GM12878 (cell line): ENCODE data around the gene UBASH3B. TPM values are rescaled to one million over a fixed set of nuclear protein-coding genes. Genes with fewer than 3 reads are reported as not detected.

ENCODE experiments used
- BHLHE40 ChIP-seq, 2 experiments: fragments of 450-650 bp in 1 of 2; IDR thresholded peaks; 2 replicates each; pipeline ENCODE4 v1.6.1; 2011 to 2017; ENCODE audit warnings: low read depth in 2 of 2, borderline replicate concordance in 1 of 2, improper control_type of control experiment in 1 of 2, low read length in 1 of 2, mild to moderate bottlenecking in 1 of 2
- BMI1 ChIP-seq: fragments of 450-650 bp; IDR thresholded peaks from 2 replicates; pipeline ENCODE4 v1.6.1; 2016; ENCODE audit warnings: mild to moderate bottlenecking, moderate library complexity, borderline replicate concordance
- CBFB ChIP-seq: IDR thresholded peaks from 2 replicates; pipeline ENCODE4 v1.6.1; 2016; ENCODE audit warnings: antibody characterized with exemption, low read depth
- ESRRA ChIP-seq: IDR thresholded peaks from 2 replicates; pipeline ENCODE4 v1.6.1; 2012; ENCODE audit warnings: mild to moderate bottlenecking, low read length, improper control_type of control experiment
- FOXM1 ChIP-seq: IDR thresholded peaks from 2 replicates; pipeline ENCODE4 v1.6.1; 2012; ENCODE audit warnings: low read depth, mild to moderate bottlenecking, inconsistent platforms, low read length, moderate library complexity
- IKZF2 ChIP-seq, 2 experiments: fragments of 450-650 bp; IDR thresholded peaks; 2 replicates each; pipeline ENCODE4 v1.6.1; 2017; ENCODE audit warnings: mild to moderate bottlenecking in 2 of 2, moderate library complexity in 2 of 2
- JUNB ChIP-seq: IDR thresholded peaks from 2 replicates; pipeline ENCODE4 v1.6.1; 2016; ENCODE audit warnings: antibody characterized with exemption, mild to moderate bottlenecking
- JUND ChIP-seq: IDR thresholded peaks from 2 replicates; pipeline ENCODE4 v1.6.1; 2012; ENCODE audit warnings: low read depth, mild to moderate bottlenecking, low read length, improper control_type of control experiment, moderate library complexity
- KLF5 ChIP-seq: fragments of 450-650 bp; IDR thresholded peaks from 2 replicates; pipeline ENCODE4 v1.6.1; 2014; ENCODE audit warnings: mild to moderate bottlenecking; ENCODE audit not compliant: partially characterized antibody
- MEF2B ChIP-seq: fragments of 450-650 bp; IDR thresholded peaks from 2 replicates; pipeline ENCODE4 v1.6.1; 2018; ENCODE audit warnings: mild to moderate bottlenecking, moderate library complexity; ENCODE audit not compliant: partially characterized antibody, poor library complexity, severe bottlenecking
- NFIC ChIP-seq: IDR thresholded peaks from 2 replicates; pipeline ENCODE4 v1.6.1; 2012; ENCODE audit warnings: low read depth, mild to moderate bottlenecking, inconsistent platforms, low read length, moderate library complexity
- NFYA ChIP-seq: IDR thresholded peaks from 2 replicates; pipeline ENCODE4 v1.6.1; 2011; ENCODE audit warnings: low read depth, mild to moderate bottlenecking, low read length, improper control_type of control experiment, borderline replicate concordance
- POU2F2 ChIP-seq: IDR thresholded peaks from 3 replicates; pipeline ENCODE4 v1.6.1; 2011; ENCODE audit warnings: low read depth, mild to moderate bottlenecking, low read length, borderline replicate concordance
- SMAD1 ChIP-seq: fragments of 450-650 bp; IDR thresholded peaks from 2 replicates; pipeline ENCODE4 v1.6.1; 2018; ENCODE audit warnings: mild to moderate bottlenecking, low read depth; ENCODE audit not compliant: partially characterized antibody
- SMARCA5 ChIP-seq: fragments of 450-650 bp; IDR thresholded peaks from 2 replicates; pipeline ENCODE4 v1.6.1; 2017; ENCODE audit warnings: mild to moderate bottlenecking
- SMC3 ChIP-seq: IDR thresholded peaks from 2 replicates; pipeline ENCODE4 v1.6.1; 2011; ENCODE audit warnings: low read length, improper control_type of control experiment, borderline replicate concordance
- SP1 ChIP-seq: IDR thresholded peaks from one replicate; pipeline ENCODE4 v1.6.1; 2011; ENCODE audit warnings: low read depth, low read length
- SREBF2 ChIP-seq: IDR thresholded peaks from 2 replicates; pipeline ENCODE4 v1.6.1; 2012; ENCODE audit warnings: mild to moderate bottlenecking, low read length
- TCF3 ChIP-seq: IDR thresholded peaks from 2 replicates; pipeline ENCODE4 v1.6.1; 2012; ENCODE audit warnings: low read depth, mild to moderate bottlenecking, low read length, borderline replicate concordance; ENCODE audit not compliant: insufficient read depth
- ZBTB40 ChIP-seq: fragments of 450-650 bp; IDR thresholded peaks from 2 replicates; pipeline ENCODE4 v1.6.1; 2016; ENCODE audit warnings: mild to moderate bottlenecking, moderate library complexity, borderline replicate concordance
- ZZZ3 ChIP-seq: IDR thresholded peaks from 2 replicates; pipeline ENCODE4 v1.6.1; 2011; ENCODE audit warnings: low read depth; ENCODE audit not compliant: control insufficient read depth, insufficient read length
- polyA plus RNA-seq, 11 experiments: library from polyadenylated mRNA; depleted of rRNA in 4 of 11; unstranded in 6 of 11; stranded (reverse) in 5 of 11; fragments of >200 nt; fragmentation: Nextera tagmentation in 4 of 11; fragmentation: Illumina TruSeq in 1 of 11; extraction: Ambion mirVana in 4 of 11; extraction: Trizol in 1 of 11; gene quantifications; 1 replicate in 1 of 11; 2 replicates in 10 of 11; pipeline versions ENCODE4 v1.2.1 to v1.2.3, GENCODE V29; 2011 to 2016; ENCODE audit warnings: inconsistent platforms in 2 of 11, missing spikeins in 2 of 11, low read depth in 1 of 11
- total RNA-seq, 4 experiments: library from RNA; depleted of rRNA in 3 of 4; stranded (reverse); fragments of >200 nt in 3 of 4; fragmentation: Illumina TruSeq in 1 of 4; extraction: Trizol in 1 of 4; gene quantifications; 2 replicates each; pipeline versions ENCODE4 v1.2.1 to v1.2.3, GENCODE V29; 2013 to 2021
- TF ChIP-seq, protein P1 (sequence below): fragments of 450-650 bp; IDR thresholded peaks from 2 replicates; pipeline ENCODE4 v1.6.1; 2018; ENCODE audit warnings: mild to moderate bottlenecking, low read depth, moderate library complexity; ENCODE audit not compliant: partially characterized antibody
- TF ChIP-seq, protein P2 (sequence below): IDR thresholded peaks from 2 replicates; pipeline ENCODE4 v1.6.1; 2011; ENCODE audit warnings: borderline replicate concordance, low read depth, mild to moderate bottlenecking, moderate library complexity, low read length; ENCODE audit not compliant: insufficient read depth, poor library complexity, severe bottlenecking

Gene UBASH3B
- total and polyA plus RNA-seq, 10 of the 15 experiments (the other 5 are each of a cell fraction or from before 2014, with no cell fraction given) = 0.18 to 3.3 (median 0.57) TPM

GRCh38 chr11:122717264-122717867 is 61.8 kb downstream of the UBASH3B start (continued):
- TF ChIP-seq, protein P1, sequence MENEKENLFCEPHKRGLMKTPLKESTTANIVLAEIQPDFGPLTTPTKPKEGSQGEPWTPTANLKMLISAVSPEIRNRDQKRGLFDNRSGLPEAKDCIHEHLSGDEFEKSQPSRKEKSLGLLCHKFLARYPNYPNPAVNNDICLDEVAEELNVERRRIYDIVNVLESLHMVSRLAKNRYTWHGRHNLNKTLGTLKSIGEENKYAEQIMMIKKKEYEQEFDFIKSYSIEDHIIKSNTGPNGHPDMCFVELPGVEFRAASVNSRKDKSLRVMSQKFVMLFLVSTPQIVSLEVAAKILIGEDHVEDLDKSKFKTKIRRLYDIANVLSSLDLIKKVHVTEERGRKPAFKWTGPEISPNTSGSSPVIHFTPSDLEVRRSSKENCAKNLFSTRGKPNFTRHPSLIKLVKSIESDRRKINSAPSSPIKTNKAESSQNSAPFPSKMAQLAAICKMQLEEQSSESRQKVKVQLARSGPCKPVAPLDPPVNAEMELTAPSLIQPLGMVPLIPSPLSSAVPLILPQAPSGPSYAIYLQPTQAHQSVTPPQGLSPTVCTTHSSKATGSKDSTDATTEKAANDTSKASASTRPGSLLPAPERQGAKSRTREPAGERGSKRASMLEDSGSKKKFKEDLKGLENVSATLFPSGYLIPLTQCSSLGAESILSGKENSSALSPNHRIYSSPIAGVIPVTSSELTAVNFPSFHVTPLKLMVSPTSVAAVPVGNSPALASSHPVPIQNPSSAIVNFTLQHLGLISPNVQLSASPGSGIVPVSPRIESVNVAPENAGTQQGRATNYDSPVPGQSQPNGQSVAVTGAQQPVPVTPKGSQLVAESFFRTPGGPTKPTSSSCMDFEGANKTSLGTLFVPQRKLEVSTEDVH = no peak
- TF ChIP-seq SP1 = peak; percentile 15
- TF ChIP-seq SREBF2 = no peak
- peak; percentile 34 to 51; a peak in 2 of 4 replicates for TF ChIP-seq IKZF2 (IDR thresholded peaks at IDR 0.05)
- TF ChIP-seq JUNB = no peak
- no peak for TF ChIP-seq POU2F2
- TF ChIP-seq TCF3 = no peak; the same call in 1 of the 2 replicates
- no peak for TF ChIP-seq CBFB
- TF ChIP-seq NFIC = peak; percentile 38; the same call in 1 of the 2 replicates
- peak in 1 of 2 experiments; percentile 32; a peak in 1 of 4 replicates for TF ChIP-seq BHLHE40 (IDR thresholded peaks at IDR 0.05; ENCODE audit: borderline replicate concordance in 1 of 2, low read depth in 2 of 2, low read length in 1 of 2)
- TF ChIP-seq JUND = no peak
- no peak for TF ChIP-seq ZZZ3
- TF ChIP-seq FOXM1 = peak; percentile 19; the same call in 1 of the 2 replicates
- no peak for TF ChIP-seq NFYA
- no peak for TF ChIP-seq ZBTB40
- no peak for TF ChIP-seq SMARCA5
- no peak for TF ChIP-seq SMC3
- TF ChIP-seq KLF5 = no peak
- no peak for TF ChIP-seq ESRRA
- TF ChIP-seq, protein P2, sequence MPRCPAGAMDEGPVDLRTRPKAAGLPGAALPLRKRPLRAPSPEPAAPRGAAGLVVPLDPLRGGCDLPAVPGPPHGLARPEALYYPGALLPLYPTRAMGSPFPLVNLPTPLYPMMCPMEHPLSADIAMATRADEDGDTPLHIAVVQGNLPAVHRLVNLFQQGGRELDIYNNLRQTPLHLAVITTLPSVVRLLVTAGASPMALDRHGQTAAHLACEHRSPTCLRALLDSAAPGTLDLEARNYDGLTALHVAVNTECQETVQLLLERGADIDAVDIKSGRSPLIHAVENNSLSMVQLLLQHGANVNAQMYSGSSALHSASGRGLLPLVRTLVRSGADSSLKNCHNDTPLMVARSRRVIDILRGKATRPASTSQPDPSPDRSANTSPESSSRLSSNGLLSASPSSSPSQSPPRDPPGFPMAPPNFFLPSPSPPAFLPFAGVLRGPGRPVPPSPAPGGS = no peak
- TF ChIP-seq BMI1 = no peak
- TF ChIP-seq SMAD1 = no peak
- TF ChIP-seq MEF2B = peak; percentile 54
